Measurements from ENCODE around the gene COL18A1.
"Not testable (repeated sequence)": the region's sequence is repeated elsewhere in the genome, so short reads cannot be mapped to it uniquely, and the experiment has no call there.

The COL18A1 gene

GRCh38 chr21:45523411-45524101 lies 118.6 kb downstream of the COL18A1 start:
- no peak overlapping the region for H3K27ac ChIP-seq
- no peak for DNase-seq (ENCODE audit: low read depth, low spot score)

- H3K27ac ChIP-seq = no peak overlapping the region
- no peak for DNase-seq (ENCODE audit: low read depth, low spot score)
Observed at GRCh38 chr21:45524756-45525152, 119.8 kb downstream of the COL18A1 start.

DNA sequence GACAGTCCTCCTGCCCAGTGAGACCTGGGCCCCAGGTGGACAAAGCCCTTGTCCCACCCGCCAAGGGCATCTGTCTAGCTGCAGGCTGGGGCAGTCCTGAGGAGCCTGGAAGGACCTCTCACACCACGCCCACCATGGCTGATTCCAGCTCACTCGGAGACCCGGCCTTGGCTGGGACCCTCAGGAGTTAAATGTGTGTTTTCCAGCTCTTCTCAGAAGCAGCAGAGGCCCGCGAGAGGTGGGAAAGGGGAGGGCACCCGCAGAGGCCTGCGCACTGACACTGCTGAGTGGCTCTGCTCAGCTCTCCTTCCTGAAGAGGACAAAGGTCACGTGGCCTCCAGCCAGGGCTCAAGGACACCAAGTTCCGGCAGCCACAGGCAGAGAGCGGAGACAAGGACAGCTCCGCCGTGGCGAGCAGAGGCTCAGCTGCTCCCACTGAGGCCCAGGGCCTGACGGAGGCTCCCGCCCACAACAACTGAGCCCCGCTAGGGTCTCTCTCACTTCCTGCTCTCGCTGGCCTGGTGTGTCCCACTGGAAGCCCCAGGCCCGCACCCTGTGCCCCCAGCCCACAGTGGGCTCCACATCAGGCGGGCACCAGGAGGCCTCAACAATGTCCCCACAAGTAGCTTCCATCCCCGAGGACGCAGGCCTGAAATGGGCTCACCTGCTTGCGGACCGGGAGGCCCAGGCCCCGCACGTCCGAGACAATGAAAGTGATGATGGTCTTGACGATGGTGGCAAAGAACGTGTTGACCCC lies 120.4 kb downstream of the COL18A1 start:
- H3K27ac ChIP-seq = no peak overlapping the region
- no peak for DNase-seq (ENCODE audit: low read depth, low spot score)

DNA sequence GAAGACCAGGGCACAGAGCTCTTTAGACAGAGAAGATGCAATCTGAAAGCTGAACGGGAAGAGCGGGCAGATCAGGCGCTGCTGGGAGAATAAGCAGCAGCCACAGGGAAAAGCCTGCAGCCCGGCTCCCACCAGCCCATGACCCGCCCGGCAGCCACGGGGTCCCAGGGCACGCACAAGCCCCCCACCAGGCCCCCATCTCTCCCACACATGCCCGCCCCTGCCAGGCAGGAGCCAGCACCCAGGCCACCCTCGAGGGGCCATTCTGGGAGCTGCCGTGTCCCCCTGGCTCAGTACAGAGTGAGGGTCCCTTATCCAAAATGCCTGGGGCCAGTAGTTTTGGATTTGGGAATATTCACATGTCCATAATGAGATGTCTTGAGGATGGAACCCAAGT lies 120.9 kb downstream of the COL18A1 start:
- no peak overlapping the region for H3K27ac ChIP-seq
- DNase-seq (ENCODE audit: low read depth, low spot score) = no peak

- H3K27ac ChIP-seq = peak overlapping the region; percentile 18
- peak; percentile 53 for DNase-seq (ENCODE audit: low read depth, low spot score)
Observed at GRCh38 chr21:45527151-45527999, 122.4 kb downstream of the COL18A1 start.

- no peak for DNase-seq (ENCODE audit: low read depth, low spot score)
- H3K27ac ChIP-seq = no peak overlapping the region
Observed at GRCh38 chr21:45528028-45528705, 123.2 kb downstream of the COL18A1 start.

GRCh38 chr21:45528981-45529784 lies 124.2 kb downstream of the COL18A1 start:
- H3K27ac ChIP-seq = no peak overlapping the region
- no peak for DNase-seq (ENCODE audit: low read depth, low spot score)

DNA sequence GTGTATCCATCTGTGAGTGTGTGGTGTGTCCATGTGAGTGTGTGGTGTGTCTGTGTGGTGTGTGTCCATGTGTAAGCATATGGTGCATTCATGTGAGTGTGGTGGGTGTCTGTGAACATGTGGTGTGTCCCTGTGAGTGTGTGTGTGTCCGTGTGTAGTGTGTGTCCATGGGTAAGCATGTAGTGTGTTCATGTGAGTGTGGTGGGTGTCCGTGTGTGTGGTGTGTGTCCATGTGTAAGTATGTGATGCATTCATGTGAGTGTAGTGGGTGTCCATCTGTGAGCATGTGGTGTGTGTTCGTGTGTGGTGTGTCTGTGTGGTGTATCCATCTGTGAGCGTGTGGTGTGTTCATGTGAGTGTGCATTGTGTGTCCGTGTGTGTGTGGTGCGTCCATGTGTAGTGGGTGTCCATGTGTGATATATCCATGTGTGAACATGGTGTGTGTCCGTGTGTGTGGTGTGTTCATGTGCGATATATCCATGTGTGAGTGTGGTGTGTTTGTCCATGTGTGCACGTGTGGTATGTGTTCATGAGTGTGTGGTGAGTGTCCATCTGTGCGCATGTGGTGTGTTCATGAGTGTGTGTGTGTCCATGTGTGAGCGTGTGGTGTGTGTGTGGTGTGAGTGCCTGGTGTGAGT lies 124.9 kb downstream of the COL18A1 start:
- no peak for DNase-seq (ENCODE audit: low read depth, low spot score)
- no peak overlapping the region for H3K27ac ChIP-seq

DNA sequence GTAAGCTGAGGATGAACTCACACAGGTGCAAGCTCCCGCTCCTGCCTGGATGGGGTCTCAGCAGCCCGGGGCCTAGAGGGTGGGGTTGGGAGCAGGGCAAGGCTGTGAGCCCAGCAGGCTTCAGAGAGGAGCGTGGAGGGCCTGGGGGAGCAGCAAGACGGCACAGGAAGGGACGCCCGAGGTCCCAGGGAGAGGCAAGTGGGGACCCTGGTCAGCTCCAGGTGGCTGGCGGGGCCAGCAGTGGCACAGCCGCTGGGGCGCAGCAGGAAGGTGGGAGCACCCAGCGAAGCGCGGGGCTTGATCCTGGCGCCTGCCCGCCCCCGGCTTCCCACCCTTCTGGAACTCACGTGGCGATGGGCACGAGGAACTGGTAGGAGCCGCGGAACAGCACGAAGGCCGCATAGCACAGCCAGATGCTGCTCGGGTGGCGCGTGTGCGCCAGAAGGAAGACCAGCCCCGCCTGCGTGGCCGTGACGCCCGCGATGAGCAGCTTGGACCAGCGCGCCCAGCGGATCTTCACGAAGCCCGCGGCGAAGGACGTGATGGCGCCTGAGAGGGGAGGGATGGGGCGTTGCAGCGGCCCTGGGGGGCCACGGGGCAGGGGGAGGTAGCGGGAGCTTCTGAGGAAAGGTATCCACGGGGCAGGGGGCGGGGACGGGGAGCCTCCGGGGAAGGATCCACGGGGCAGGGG lies 125.6 kb downstream of the COL18A1 start:
- no peak for DNase-seq (ENCODE audit: low read depth, low spot score)
- no peak overlapping the region for H3K27ac ChIP-seq

- DNase-seq (ENCODE audit: low read depth, low spot score); H3K27ac ChIP-seq: not testable (repeated sequence)
Observed at GRCh38 chr21:45531114-45531392, 126.1 kb downstream of the COL18A1 start.

DNA sequence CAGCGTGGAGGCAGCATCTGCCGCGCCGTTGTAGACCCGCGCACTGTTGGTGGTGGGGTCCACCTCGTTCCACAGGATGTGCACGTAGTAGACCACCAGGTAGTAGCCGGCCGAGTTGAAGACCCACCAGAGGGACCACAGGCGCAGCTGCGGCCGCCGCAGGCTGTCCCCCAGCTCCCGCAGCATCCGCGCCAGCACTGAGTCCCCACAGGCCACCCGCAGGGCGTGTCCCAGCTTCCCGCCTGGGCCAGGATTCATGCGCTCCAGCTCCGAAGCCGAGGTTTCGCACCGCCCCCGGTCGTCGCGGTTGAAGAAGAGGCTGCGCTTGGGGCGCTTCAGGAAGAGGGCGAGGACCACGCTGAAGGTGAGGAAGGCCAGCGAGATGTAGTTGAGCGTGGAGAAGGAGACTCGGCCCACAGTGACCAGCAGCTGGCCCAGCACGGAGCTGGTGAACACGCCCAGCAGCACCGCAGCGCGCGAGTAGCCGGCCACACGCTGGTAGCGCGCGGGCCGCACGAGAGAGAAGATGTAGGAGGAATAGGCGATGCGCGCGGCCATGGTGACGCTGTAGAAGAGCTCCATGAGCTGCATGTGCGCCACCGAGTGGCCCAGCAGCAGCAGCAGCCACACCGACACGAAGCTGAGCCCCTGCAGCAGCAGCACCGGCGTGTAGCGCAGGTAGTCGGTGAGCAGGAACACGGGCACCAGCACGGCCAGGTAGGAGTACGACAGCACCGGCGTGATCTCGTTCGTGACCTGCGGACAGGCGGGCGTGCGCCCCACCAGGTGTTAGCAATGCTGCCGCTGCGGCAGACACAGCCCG lies 126.6 kb downstream of the COL18A1 start:
- no peak overlapping the region for H3K27ac ChIP-seq
- DNase-seq (ENCODE audit: low read depth, low spot score) = no peak

- DNase-seq (ENCODE audit: low read depth, low spot score) = no peak
Observed at GRCh38 chr21:45532826-45533360, 127.9 kb downstream of the COL18A1 start.

DNA sequence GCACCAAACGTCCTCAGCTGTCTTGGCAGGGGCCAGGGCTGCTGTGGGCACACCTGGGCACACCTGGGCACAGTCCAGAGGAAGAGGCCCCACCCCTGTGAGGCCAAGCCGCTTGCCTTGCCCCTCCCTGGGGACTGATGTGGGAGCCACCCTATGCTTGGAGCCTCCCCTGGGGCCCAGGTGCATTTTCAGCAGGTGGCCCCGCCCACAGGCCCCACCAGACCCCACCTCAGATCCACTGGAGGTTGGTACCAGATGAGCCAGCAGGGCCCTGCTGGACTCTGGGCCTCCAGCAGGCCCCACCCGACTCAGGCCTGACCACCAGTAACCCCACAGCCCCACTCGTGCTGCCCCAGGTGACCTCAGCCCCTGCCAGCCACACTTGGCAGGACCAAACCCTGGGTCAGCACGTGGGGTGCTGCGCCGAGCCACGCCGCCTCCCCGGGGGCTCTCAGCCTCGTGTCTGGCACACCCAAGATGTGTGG lies 128.4 kb downstream of the COL18A1 start:
- no peak overlapping the region for H3K27ac ChIP-seq
- DNase-seq (ENCODE audit: low read depth, low spot score) = no peak

More at GRCh38 chr21:45532826-45533360, 127.9 kb downstream of the COL18A1 start:
- H3K27ac ChIP-seq = no peak overlapping the region

- no peak overlapping the region for H3K27ac ChIP-seq
- DNase-seq (ENCODE audit: low read depth, low spot score) = no peak
Observed at GRCh38 chr21:45533846-45534635, 129.1 kb downstream of the COL18A1 start.

DNA sequence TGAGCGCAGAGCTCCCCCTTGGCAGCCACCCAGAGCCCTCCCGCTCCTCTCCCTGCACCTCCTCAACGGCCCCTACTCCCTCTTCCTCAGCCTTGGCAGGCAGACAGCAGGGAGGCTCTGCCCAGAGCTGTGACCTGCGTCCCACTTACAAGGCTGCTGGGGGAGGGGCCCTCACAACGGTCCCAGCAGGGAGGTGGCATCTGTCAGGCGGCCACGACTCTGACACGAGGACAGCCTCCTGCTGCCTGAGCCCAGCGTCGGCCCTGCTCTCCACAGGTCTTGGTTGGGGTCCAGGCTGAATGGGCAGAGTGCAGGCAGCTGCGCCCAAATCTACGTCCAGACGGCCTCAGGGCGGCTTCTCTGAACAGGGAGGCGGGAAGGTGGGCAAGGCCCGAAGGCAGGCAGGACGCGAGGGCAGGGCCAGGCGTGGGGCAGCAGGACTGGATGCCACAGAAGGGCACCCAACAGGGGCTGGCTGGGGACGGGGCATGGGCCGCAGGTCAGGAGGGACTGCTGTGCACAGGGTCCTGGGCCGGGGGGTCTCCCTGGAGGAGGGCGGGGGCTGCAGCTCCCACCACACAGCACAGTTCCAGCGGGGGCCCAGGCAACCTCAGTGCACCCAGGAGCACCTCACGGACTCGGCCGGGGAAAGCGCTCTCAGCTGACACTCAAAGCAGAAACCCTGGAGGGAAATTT lies 129.8 kb downstream of the COL18A1 start:
- H3K27ac ChIP-seq = no peak overlapping the region
- no peak for DNase-seq (ENCODE audit: low read depth, low spot score)

All from epithelial cell of prostate (primary cell).